SK-N-SH treated with all-trans-retinoic acid at 6 μM for 48 hours (cell line): ENCODE measurements around the gene ANAPC15.

ENCODE experiments used
- ATAC-seq: fragments of 200-7000 bp; cut with Tn5 transposase; 3 replicates; pipeline ENCODE4 v1.9.1; 2020; ENCODE audit warnings: mild to moderate bottlenecking, moderate library complexity
- ARNTL ChIP-seq: fragments of 450-650 bp; formaldehyde crosslinking; IDR thresholded peaks from 2 replicates; pipeline ENCODE4 v1.5.0; 2020; ENCODE audit warnings: low read depth, mild to moderate bottlenecking, moderate library complexity, borderline replicate concordance
- BACH2 ChIP-seq: fragments of 250-450 bp; sonication (Bioruptor Pico); IDR thresholded peaks from 2 replicates; pipeline ENCODE4 v1.9.0; 2021; ENCODE audit warnings: mild to moderate bottlenecking, borderline replicate concordance
- CSDC2 ChIP-seq: fragments of 250-450 bp; sonication (Bioruptor Pico); IDR thresholded peaks from 2 replicates; pipeline ENCODE4 v1.5.0; 2020; ENCODE audit warnings: mild to moderate bottlenecking, moderate library complexity
- ESRRG ChIP-seq: fragments of 250-450 bp; sonication (Bioruptor Pico); IDR thresholded peaks from 2 replicates; pipeline ENCODE4 v1.6.1; 2021; ENCODE audit warnings: mild to moderate bottlenecking
- GLIS3 ChIP-seq: fragments of 250-450 bp; sonication (Bioruptor Pico); IDR thresholded peaks from 2 replicates; pipeline ENCODE4 v1.5.0; 2020; ENCODE audit warnings: mild to moderate bottlenecking, moderate library complexity
- ISL1 ChIP-seq: fragments of 250-450 bp; sonication (Bioruptor Pico); IDR thresholded peaks from 2 replicates; pipeline ENCODE4 v2.1.2; 2022; ENCODE audit warnings: mild to moderate bottlenecking, moderate library complexity
- OSR1 ChIP-seq: fragments of 250-450 bp; sonication (Bioruptor Pico); IDR thresholded peaks from 2 replicates; pipeline ENCODE4 v1.8.0; 2022; ENCODE audit warnings: moderate library complexity, mild to moderate bottlenecking, inconsistent platforms
- PPARA ChIP-seq: fragments of 250-450 bp; sonication (Bioruptor Pico); IDR thresholded peaks from 2 replicates; pipeline ENCODE4 v1.5.0; 2020; ENCODE audit warnings: mild to moderate bottlenecking, borderline replicate concordance
- RARB ChIP-seq: fragments of 250-450 bp; sonication (Bioruptor Pico); IDR thresholded peaks from 2 replicates; pipeline ENCODE4 v1.8.0; 2021; ENCODE audit warnings: mild to moderate bottlenecking, moderate library complexity
- SNAI2 ChIP-seq: fragments of 250-450 bp; sonication (Bioruptor Pico); IDR thresholded peaks from 2 replicates; pipeline ENCODE4 v1.5.0; 2020; ENCODE audit warnings: mild to moderate bottlenecking, moderate library complexity
- TCF4 ChIP-seq: fragments of 250-450 bp; sonication (Bioruptor Pico); IDR thresholded peaks from 2 replicates; pipeline ENCODE4 v1.8.0; 2021; ENCODE audit warnings: mild to moderate bottlenecking, moderate library complexity, borderline replicate concordance
- TOX ChIP-seq: fragments of 250-450 bp; sonication (Bioruptor Pico); IDR thresholded peaks from 2 replicates; pipeline ENCODE4 v1.8.0; 2021; ENCODE audit warnings: mild to moderate bottlenecking, moderate library complexity, borderline replicate concordance
- ZC3H10 ChIP-seq: fragments of 250-450 bp; sonication (Bioruptor Pico); IDR thresholded peaks from 2 replicates; pipeline ENCODE4 v1.5.1; 2021; ENCODE audit warnings: mild to moderate bottlenecking, moderate library complexity
- ZFP30 ChIP-seq: fragments of 450-650 bp; formaldehyde crosslinking; IDR thresholded peaks from 2 replicates; pipeline ENCODE4 v1.5.0; 2022; ENCODE audit warnings: mild to moderate bottlenecking, moderate library complexity
- ZNF565 ChIP-seq: fragments of 450-650 bp; formaldehyde crosslinking; conservative IDR thresholded peaks from 2 replicates; pipeline ENCODE4 v1.5.0; 2020; ENCODE audit warnings: low read depth, mild to moderate bottlenecking, moderate library complexity
- ZNF70 ChIP-seq: fragments of 450-650 bp; formaldehyde crosslinking; IDR thresholded peaks from 2 replicates; pipeline ENCODE4 v1.5.0; 2020; ENCODE audit warnings: mild to moderate bottlenecking, moderate library complexity
- ZNF8 ChIP-seq: fragments of 450-650 bp; formaldehyde crosslinking; IDR thresholded peaks from 2 replicates; pipeline ENCODE4 v1.5.0; 2020; ENCODE audit warnings: mild to moderate bottlenecking, moderate library complexity
- TF ChIP-seq, protein P1 (sequence below): fragments of 250-450 bp; sonication (Bioruptor Pico); IDR thresholded peaks from 2 replicates; pipeline ENCODE4 v1.5.0; 2020; ENCODE audit warnings: mild to moderate bottlenecking, moderate library complexity
- TF ChIP-seq, protein P2 (sequence below): fragments of 250-450 bp; sonication (Bioruptor Pico); IDR thresholded peaks from 2 replicates; pipeline ENCODE4 v1.5.1; 2021; ENCODE audit warnings: mild to moderate bottlenecking, moderate library complexity
- TF ChIP-seq, protein P3 (sequence below): fragments of 250-450 bp; sonication (Bioruptor Pico); IDR thresholded peaks from 2 replicates; pipeline ENCODE4 v1.5.1; 2020; ENCODE audit warnings: low read depth, mild to moderate bottlenecking, moderate library complexity
- TF ChIP-seq, protein P4 (sequence below): fragments of 250-450 bp; sonication (Bioruptor Pico); IDR thresholded peaks from 2 replicates; pipeline ENCODE4 v1.8.0; 2020; ENCODE audit warnings: mild to moderate bottlenecking, moderate library complexity, borderline replicate concordance

ANAPC15 gene

DNA sequence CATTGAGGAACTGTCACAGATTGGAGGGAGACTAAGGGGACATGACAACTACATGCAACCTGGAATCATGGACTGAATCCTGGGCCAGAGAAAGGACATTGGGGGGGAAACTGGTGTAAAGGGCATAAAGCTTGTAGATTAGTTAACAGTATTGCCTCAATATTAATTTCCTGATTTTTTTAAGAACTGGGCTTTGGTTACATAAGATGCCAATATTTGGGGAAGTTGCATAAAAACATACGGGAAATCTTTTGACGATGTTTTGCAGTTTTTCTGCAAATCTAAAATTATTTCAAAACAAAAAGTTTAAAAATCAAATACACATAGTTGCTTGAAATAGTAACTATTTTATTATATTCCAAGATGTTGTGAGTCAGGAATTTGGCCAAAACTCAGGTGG, 20.2 kb upstream of the ANAPC15 start:
- no peak for ATAC-seq
- TF ChIP-seq ZFP30 (CRISPR knock-in tag) (no peak), ESRRG (CRISPR knock-in tag) (no peak), ZNF565 (CRISPR knock-in tag) (no peak), ISL1 (no peak), ZNF70 (no peak), TCF4 (CRISPR knock-in tag) (no peak), OSR1 (CRISPR knock-in tag) (no peak), GLIS3 (CRISPR knock-in tag) (no peak), TOX (CRISPR knock-in tag) (no peak), ZNF8 (CRISPR knock-in tag) (no peak), CSDC2 (CRISPR knock-in tag) (no peak), BACH2 (CRISPR knock-in tag) (no peak), RARB (CRISPR knock-in tag) (no peak), SNAI2 (CRISPR knock-in tag) (no peak)
- TF ChIP-seq, protein P1, sequence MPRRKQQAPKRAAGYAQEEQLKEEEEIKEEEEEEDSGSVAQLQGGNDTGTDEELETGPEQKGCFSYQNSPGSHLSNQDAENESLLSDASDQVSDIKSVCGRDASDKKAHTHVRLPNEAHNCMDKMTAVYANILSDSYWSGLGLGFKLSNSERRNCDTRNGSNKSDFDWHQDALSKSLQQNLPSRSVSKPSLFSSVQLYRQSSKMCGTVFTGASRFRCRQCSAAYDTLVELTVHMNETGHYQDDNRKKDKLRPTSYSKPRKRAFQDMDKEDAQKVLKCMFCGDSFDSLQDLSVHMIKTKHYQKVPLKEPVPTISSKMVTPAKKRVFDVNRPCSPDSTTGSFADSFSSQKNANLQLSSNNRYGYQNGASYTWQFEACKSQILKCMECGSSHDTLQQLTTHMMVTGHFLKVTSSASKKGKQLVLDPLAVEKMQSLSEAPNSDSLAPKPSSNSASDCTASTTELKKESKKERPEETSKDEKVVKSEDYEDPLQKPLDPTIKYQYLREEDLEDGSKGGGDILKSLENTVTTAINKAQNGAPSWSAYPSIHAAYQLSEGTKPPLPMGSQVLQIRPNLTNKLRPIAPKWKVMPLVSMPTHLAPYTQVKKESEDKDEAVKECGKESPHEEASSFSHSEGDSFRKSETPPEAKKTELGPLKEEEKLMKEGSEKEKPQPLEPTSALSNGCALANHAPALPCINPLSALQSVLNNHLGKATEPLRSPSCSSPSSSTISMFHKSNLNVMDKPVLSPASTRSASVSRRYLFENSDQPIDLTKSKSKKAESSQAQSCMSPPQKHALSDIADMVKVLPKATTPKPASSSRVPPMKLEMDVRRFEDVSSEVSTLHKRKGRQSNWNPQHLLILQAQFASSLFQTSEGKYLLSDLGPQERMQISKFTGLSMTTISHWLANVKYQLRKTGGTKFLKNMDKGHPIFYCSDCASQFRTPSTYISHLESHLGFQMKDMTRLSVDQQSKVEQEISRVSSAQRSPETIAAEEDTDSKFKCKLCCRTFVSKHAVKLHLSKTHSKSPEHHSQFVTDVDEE: no peak
- TF ChIP-seq, protein P2, sequence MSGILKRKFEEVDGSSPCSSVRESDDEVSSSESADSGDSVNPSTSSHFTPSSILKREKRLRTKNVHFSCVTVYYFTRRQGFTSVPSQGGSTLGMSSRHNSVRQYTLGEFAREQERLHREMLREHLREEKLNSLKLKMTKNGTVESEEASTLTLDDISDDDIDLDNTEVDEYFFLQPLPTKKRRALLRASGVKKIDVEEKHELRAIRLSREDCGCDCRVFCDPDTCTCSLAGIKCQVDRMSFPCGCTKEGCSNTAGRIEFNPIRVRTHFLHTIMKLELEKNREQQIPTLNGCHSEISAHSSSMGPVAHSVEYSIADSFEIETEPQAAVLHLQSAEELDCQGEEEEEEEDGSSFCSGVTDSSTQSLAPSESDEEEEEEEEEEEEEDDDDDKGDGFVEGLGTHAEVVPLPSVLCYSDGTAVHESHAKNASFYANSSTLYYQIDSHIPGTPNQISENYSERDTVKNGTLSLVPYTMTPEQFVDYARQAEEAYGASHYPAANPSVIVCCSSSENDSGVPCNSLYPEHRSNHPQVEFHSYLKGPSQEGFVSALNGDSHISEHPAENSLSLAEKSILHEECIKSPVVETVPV (CRISPR knock-in tag): no peak
- TF ChIP-seq, protein P3, sequence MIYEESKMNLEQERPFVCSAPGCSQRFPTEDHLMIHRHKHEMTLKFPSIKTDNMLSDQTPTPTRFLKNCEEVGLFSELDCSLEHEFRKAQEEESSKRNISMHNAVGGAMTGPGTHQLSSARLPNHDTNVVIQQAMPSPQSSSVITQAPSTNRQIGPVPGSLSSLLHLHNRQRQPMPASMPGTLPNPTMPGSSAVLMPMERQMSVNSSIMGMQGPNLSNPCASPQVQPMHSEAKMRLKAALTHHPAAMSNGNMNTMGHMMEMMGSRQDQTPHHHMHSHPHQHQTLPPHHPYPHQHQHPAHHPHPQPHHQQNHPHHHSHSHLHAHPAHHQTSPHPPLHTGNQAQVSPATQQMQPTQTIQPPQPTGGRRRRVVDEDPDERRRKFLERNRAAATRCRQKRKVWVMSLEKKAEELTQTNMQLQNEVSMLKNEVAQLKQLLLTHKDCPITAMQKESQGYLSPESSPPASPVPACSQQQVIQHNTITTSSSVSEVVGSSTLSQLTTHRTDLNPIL (CRISPR knock-in tag): no peak

DNA sequence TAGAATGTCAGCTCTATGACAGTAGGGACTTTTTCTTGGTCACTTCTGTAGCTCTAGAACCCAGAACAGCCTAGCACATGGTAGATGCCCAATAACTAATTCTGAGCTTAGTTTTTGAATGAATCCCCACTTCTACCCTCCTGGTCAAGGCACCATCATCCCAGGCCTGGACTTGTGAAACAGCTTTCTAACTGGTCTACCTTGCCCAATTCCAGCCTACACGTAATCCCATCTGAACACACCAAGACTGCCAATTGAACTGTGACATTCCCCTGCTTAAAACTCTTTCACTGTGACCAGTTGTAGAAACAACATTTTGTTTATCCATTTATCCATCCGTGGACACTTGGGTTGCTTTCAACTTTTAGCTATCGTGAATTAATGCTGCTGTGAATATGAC, 16.9 kb upstream of the ANAPC15 start:
- no peak for ATAC-seq
- TF ChIP-seq, protein P4, sequence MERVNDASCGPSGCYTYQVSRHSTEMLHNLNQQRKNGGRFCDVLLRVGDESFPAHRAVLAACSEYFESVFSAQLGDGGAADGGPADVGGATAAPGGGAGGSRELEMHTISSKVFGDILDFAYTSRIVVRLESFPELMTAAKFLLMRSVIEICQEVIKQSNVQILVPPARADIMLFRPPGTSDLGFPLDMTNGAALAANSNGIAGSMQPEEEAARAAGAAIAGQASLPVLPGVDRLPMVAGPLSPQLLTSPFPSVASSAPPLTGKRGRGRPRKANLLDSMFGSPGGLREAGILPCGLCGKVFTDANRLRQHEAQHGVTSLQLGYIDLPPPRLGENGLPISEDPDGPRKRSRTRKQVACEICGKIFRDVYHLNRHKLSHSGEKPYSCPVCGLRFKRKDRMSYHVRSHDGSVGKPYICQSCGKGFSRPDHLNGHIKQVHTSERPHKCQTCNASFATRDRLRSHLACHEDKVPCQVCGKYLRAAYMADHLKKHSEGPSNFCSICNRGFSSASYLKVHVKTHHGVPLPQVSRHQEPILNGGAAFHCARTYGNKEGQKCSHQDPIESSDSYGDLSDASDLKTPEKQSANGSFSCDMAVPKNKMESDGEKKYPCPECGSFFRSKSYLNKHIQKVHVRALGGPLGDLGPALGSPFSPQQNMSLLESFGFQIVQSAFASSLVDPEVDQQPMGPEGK (CRISPR knock-in tag): no peak
- TF ChIP-seq, protein P3 (CRISPR knock-in tag): no peak
- TF ChIP-seq, protein P2 (CRISPR knock-in tag): no peak
- TF ChIP-seq ZNF70 (no peak), ISL1 (no peak), TOX (CRISPR knock-in tag) (no peak), TCF4 (CRISPR knock-in tag) (no peak), ZC3H10 (CRISPR knock-in tag) (no peak), OSR1 (CRISPR knock-in tag) (no peak), GLIS3 (CRISPR knock-in tag) (no peak), ZNF8 (CRISPR knock-in tag) (no peak), PPARA (CRISPR knock-in tag) (no peak), CSDC2 (CRISPR knock-in tag) (no peak), RARB (CRISPR knock-in tag) (no peak), ARNTL (no peak), BACH2 (CRISPR knock-in tag) (no peak)
- TF ChIP-seq, protein P1: no peak
